HepG2 (cell line): ENCODE measurements around the gene IFT52. TPM values are rescaled to one million over a fixed set of nuclear protein-coding genes. Genes with fewer than 3 reads are reported as not detected.

Experiments used
- ARID2 ChIP-seq: sonication (generic); formaldehyde crosslinking; IDR thresholded peaks from 2 replicates; pipeline ENCODE4 v1.8.1; 2022; ENCODE audit warnings: mild to moderate bottlenecking, missing genetic modification reagents, borderline replicate concordance
- ATM ChIP-seq: fragments of 450-650 bp; IDR thresholded peaks from 2 replicates; pipeline ENCODE4 v1.7.1; 2017; ENCODE audit warnings: mild to moderate bottlenecking, borderline replicate concordance
- BRCA1 ChIP-seq: sonication (generic); formaldehyde crosslinking; IDR thresholded peaks from 2 replicates; pipeline ENCODE4 v1.4.0; 2020; ENCODE audit warnings: missing genetic modification reagents
- HOXD1 ChIP-seq: sonication (generic); formaldehyde crosslinking; IDR thresholded peaks from 2 replicates; pipeline ENCODE4 v1.5.0; 2020; ENCODE audit warnings: missing genetic modification reagents
- IKZF4 ChIP-seq: sonication (generic); formaldehyde crosslinking; IDR thresholded peaks from 2 replicates; pipeline ENCODE4 v1.5.1; 2020; ENCODE audit warnings: borderline replicate concordance, mild to moderate bottlenecking, low read depth, missing genetic modification reagents; ENCODE audit errors: not compliant biosample characterization
- NFATC3 ChIP-seq: sonication (generic); formaldehyde crosslinking; IDR thresholded peaks from 2 replicates; pipeline ENCODE4 v1.5.1; 2020; ENCODE audit warnings: mild to moderate bottlenecking, missing genetic modification reagents
- RBFOX2 ChIP-seq: fragments of 200-400 bp; formaldehyde crosslinking; IDR thresholded peaks from 2 replicates; pipeline ENCODE4 v1.6.1; 2017; ENCODE audit warnings: low read depth, mild to moderate bottlenecking, low read length
- RXRB ChIP-seq: IDR thresholded peaks from 2 replicates; pipeline ENCODE4 v1.6.1; 2016; ENCODE audit warnings: borderline replicate concordance, missing genetic modification reagents, missing compliant biosample characterization
- SALL1 ChIP-seq: sonication (generic); formaldehyde crosslinking; IDR thresholded peaks from 2 replicates; pipeline ENCODE4 v1.8.0; 2022; ENCODE audit warnings: mild to moderate bottlenecking, missing genetic modification reagents
- SIN3A ChIP-seq: IDR thresholded peaks from 2 replicates; pipeline ENCODE4 v1.6.1; 2011; ENCODE audit warnings: low read depth, mild to moderate bottlenecking, control low read depth, low read length, borderline replicate concordance
- ZBTB7A ChIP-seq: sonication (generic); formaldehyde crosslinking; IDR thresholded peaks from 2 replicates; pipeline ENCODE4 v1.8.0; 2022; ENCODE audit warnings: mild to moderate bottlenecking, missing genetic modification reagents
- ZFP82 ChIP-seq: sonication (generic); formaldehyde crosslinking; IDR thresholded peaks from 2 replicates; pipeline ENCODE4 v1.5.1; 2020; ENCODE audit warnings: mild to moderate bottlenecking, missing genetic modification reagents, borderline replicate concordance
- ZNF317 ChIP-seq: sonication (generic); formaldehyde crosslinking; IDR thresholded peaks from 2 replicates; pipeline ENCODE4 v1.5.0; 2020; ENCODE audit warnings: mild to moderate bottlenecking, missing genetic modification reagents
- ZNF674 ChIP-seq: sonication (generic); formaldehyde crosslinking; IDR thresholded peaks from 2 replicates; pipeline ENCODE4 v1.5.0; 2020; ENCODE audit warnings: low read depth, mild to moderate bottlenecking, missing genetic modification reagents
- ZNF746 ChIP-seq: sonication (generic); formaldehyde crosslinking; IDR thresholded peaks from 2 replicates; pipeline ENCODE4 v1.8.0; 2022; ENCODE audit warnings: mild to moderate bottlenecking, missing genetic modification reagents
- polyA plus RNA-seq, 8 experiments: library from polyadenylated mRNA; depleted of rRNA in 3 of 8; stranded (reverse) in 7 of 8; unstranded in 1 of 8; fragments of >200 nt; fragmentation: Illumina TruSeq in 4 of 8; extraction: Trizol in 4 of 8; gene quantifications; 2 replicates each; pipeline versions ENCODE4 v1.2.1 to v1.2.3, GENCODE V29; 2011 to 2016; ENCODE audit warnings: low read depth in 4 of 8, missing spikeins in 1 of 8, mixed read lengths in 1 of 8; ENCODE audit not compliant: insufficient read depth in 1 of 8
- total RNA-seq, 5 experiments: library from RNA; depleted of rRNA; stranded (reverse); fragments of >200 nt; fragmentation: Illumina TruSeq; extraction: Trizol; gene quantifications; 2 replicates each; pipeline ENCODE4 v1.2.3, GENCODE V29; 2016; ENCODE audit warnings: low read depth in 1 of 5
- TF ChIP-seq, protein P1 (sequence below): IDR thresholded peaks from 2 replicates; pipeline ENCODE4 v1.6.1; 2012; ENCODE audit warnings: low read depth, low read length, improper control_type of control experiment
- TF ChIP-seq, protein P2 (sequence below): sonication (generic); formaldehyde crosslinking; conservative IDR thresholded peaks from 2 replicates; pipeline ENCODE4 v1.8.0; 2022; ENCODE audit warnings: low read depth, missing genetic modification reagents
- TF ChIP-seq, protein P3 (sequence below): IDR thresholded peaks from 2 replicates; pipeline ENCODE4 v1.6.1; 2012; ENCODE audit warnings: inconsistent platforms
- TF ChIP-seq, protein P4 (sequence below): IDR thresholded peaks from 2 replicates; pipeline ENCODE4 v1.6.1; 2016; ENCODE audit warnings: low read depth
- TF ChIP-seq, protein P5 (sequence below): sonication (generic); formaldehyde crosslinking; IDR thresholded peaks from 2 replicates; pipeline ENCODE4 v1.8.0; 2022; ENCODE audit warnings: mild to moderate bottlenecking, missing genetic modification reagents, borderline replicate concordance

The IFT52 gene
- total and polyA plus RNA-seq, 2 of the 13 experiments (the other 11 are each of a cell fraction or from before 2014, with no cell fraction given): 48.0 to 64.0 TPM

DNA sequence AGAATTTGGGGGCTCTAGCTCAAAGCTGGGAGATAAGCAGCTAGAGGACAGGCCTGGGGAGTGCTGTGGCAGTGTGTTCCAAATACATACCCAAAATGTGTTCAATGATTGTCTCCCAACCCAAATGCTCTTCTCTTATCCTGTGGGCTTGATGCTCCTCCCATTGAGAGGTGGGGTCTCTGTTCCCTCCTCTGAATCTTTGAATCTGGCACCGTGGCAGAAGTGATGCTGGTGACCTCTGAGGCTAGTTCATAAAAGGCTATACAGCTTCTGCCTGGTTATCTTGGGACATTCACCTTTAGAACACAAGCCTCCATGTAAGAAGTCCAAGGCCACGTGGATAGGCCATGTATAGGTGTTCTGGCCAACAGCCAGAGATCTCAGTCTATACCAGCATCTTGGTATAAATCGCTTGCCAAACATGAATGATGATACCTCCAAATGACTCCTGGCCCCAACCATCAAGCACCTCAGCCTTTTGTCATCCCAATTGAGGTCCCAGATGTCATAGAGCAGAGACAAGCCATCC lies 60.3 kb downstream of the IFT52 start (continued):
- TF ChIP-seq, protein P1, sequence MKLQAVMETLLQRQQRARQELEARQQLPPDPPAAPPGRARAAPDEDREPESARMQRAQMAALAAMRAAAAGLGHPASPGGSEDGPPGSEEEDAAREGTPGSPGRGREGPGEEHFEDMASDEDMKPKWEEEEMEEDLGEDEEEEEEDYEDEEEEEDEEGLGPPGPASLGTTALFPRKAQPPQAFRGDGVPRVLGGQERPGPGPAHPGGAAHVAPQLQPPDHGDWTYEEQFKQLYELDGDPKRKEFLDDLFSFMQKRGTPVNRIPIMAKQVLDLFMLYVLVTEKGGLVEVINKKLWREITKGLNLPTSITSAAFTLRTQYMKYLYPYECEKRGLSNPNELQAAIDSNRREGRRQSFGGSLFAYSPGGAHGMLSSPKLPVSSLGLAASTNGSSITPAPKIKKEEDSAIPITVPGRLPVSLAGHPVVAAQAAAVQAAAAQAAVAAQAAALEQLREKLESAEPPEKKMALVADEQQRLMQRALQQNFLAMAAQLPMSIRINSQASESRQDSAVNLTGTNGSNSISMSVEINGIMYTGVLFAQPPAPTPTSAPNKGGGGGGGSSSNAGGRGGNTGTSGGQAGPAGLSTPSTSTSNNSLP: no peak
- no peak for TF ChIP-seq HOXD1
- no peak for TF ChIP-seq ZNF746 (CRISPR knock-in tag)
- no peak for TF ChIP-seq IKZF4
- TF ChIP-seq, protein P2, sequence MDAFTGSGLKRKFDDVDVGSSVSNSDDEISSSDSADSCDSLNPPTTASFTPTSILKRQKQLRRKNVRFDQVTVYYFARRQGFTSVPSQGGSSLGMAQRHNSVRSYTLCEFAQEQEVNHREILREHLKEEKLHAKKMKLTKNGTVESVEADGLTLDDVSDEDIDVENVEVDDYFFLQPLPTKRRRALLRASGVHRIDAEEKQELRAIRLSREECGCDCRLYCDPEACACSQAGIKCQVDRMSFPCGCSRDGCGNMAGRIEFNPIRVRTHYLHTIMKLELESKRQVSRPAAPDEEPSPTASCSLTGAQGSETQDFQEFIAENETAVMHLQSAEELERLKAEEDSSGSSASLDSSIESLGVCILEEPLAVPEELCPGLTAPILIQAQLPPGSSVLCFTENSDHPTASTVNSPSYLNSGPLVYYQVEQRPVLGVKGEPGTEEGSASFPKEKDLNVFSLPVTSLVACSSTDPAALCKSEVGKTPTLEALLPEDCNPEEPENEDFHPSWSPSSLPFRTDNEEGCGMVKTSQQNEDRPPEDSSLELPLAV (CRISPR knock-in tag): no peak
- no peak for TF ChIP-seq ARID2 (CRISPR knock-in tag)
- no peak for TF ChIP-seq ZFP82 (CRISPR knock-in tag)
- no peak for TF ChIP-seq RBFOX2
- TF ChIP-seq ATM: no peak
- peak; percentile 68 for TF ChIP-seq RXRB (CRISPR knock-in tag)
- TF ChIP-seq, protein P3, sequence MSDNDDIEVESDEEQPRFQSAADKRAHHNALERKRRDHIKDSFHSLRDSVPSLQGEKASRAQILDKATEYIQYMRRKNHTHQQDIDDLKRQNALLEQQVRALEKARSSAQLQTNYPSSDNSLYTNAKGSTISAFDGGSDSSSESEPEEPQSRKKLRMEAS: 0 out of 2 replicates have a peak, but pooled peaks have one; percentile 20
- TF ChIP-seq BRCA1 (CRISPR knock-in tag): no peak
- 0 out of 2 replicates have a peak, but pooled peaks have one; percentile 16 for TF ChIP-seq ZNF317 (CRISPR knock-in tag)
- TF ChIP-seq, protein P4, sequence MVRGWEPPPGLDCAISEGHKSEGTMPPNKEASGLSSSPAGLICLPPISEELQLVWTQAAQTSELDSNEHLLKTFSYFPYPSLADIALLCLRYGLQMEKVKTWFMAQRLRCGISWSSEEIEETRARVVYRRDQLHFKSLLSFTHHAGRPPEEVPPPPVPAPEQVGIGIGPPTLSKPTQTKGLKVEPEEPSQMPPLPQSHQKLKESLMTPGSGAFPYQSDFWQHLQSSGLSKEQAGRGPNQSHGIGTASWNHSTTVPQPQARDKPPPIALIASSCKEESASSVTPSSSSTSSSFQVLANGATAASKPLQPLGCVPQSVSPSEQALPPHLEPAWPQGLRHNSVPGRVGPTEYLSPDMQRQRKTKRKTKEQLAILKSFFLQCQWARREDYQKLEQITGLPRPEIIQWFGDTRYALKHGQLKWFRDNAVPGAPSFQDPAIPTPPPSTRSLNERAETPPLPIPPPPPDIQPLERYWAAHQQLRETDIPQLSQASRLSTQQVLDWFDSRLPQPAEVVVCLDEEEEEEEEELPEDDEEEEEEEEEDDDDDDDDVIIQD (CRISPR knock-in tag): no peak
- no peak for TF ChIP-seq NFATC3 (CRISPR knock-in tag)
- no peak for TF ChIP-seq ZNF674 (CRISPR knock-in tag)
- TF ChIP-seq SALL1: 0 out of 2 replicates have a peak, but pooled peaks have one; percentile 20
- TF ChIP-seq ZBTB7A (CRISPR knock-in tag): no peak
- no peak for TF ChIP-seq SIN3A
- TF ChIP-seq, protein P5, sequence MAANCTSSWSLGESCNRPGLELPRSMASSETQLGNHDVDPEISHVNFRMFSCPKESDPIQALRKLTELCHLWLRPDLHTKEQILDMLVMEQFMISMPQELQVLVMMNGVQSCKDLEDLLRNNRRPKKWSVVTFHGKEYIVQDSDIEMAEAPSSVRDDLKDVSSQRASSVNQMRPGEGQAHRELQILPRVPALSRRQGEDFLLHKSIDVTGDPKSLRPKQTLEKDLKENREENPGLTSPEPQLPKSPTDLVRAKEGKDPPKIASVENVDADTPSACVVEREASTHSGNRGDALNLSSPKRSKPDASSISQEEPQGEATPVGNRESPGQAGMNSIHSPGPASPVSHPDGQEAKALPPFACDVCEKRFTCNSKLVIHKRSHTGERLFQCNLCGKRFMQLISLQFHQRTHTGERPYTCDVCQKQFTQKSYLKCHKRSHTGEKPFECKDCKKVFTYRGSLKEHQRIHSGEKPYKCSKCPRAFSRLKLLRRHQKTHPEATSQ (CRISPR knock-in tag): no peak
- TF ChIP-seq, all 625 proteins: peak for 14
